Suppressor macrophage treated with lipopolysaccharide for 4 hours (primary cell): ENCODE results near the gene CRIM1.

Source experiments
- DNase-seq: peaks from one replicate; pipeline ENCODE4 v3.0.0-alpha.2; 2020

Gene CRIM1

DNA sequence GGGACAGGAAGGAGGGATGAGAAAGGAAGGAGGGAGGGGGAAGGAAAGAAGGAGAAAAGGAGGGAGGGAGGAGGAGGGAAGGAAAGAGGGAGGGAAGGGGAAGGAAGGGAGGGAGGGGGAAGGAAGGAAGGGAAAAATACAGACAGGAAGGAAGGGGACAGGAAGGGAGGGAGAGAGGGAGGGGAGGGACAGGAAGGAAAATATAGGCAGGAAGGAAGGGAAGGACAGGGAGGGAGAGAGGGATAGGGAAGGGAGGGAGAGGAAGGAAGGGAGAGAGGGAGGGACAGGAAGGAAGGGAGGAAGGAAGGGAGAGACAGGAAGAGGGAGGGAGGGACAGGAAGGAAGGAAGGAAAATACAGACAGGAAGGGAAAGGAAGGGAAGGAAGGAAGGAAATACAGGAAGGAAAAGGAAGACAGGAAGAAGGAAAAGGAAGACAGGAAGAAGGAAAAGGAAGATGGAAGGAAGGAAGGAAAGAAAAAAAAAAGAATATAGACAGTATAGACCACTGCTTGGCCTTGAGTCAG, 178.8 kb downstream of the CRIM1 start:
- DNase-seq, result no peak

DNA sequence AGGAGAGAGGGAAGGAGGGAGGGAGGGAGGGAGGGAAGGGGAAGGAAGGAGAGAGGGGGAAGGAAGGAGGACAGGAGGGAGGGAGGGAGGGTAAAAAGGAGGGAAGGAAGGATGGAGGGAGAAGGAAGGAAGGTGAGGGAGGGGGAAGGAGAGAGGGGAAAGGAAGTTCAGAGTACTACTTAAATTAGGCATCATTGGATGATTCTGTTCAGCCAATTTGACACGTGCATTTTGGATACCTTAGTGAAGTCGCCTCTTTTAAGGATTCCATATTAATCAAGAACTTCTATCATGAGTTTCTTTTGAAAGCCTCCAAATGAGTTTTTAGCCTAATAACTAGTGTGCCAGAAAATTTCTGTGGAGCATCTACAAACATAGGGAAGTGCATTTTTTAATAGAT, 179.5 kb downstream of the CRIM1 start:
- no peak for DNase-seq

- DNase-seq, result no peak
These were observed 181.2 kb downstream of the CRIM1 start for GRCh38 chr2:36536776-36537175.

DNA sequence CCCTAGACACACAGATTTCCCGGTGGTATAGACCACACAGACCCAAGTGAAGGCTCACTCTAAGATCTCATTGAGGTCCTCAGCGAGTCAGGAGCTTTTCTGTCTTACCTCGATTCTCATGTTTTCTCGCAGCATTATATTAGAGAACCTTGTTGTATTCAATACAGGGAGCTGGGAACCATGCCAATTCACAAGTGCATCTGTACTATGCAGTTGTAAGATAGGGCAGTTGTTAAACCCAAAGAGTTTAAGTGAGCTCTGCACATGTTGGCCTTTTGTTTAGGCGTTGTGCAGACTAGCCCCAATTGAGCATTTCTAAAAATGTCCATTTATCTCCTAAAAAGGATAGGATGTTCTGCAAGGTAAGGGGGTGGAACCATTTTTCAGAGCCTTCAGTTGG, 182.8 kb downstream of the CRIM1 start:
- DNase-seq, result no peak

DNA sequence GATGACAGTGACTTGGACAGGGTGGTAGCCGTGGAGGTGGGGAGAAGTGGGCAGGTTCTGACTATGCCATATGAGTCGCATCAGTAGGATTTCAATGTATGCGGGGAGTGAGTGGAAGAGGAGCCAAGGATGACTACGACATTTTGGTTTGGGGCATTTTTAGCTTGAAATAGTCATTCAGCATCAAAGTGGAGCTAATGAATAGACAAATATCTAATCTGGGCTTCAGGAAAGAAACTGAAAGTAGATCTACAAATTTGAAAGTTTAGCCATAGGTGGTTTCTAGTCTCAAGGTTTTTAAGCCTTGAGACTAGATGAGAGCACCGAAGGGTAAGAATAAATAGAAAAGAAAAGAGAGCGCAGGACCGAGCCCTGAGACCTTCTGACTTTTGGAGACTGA, 184.1 kb downstream of the CRIM1 start:
- no peak for DNase-seq

DNA sequence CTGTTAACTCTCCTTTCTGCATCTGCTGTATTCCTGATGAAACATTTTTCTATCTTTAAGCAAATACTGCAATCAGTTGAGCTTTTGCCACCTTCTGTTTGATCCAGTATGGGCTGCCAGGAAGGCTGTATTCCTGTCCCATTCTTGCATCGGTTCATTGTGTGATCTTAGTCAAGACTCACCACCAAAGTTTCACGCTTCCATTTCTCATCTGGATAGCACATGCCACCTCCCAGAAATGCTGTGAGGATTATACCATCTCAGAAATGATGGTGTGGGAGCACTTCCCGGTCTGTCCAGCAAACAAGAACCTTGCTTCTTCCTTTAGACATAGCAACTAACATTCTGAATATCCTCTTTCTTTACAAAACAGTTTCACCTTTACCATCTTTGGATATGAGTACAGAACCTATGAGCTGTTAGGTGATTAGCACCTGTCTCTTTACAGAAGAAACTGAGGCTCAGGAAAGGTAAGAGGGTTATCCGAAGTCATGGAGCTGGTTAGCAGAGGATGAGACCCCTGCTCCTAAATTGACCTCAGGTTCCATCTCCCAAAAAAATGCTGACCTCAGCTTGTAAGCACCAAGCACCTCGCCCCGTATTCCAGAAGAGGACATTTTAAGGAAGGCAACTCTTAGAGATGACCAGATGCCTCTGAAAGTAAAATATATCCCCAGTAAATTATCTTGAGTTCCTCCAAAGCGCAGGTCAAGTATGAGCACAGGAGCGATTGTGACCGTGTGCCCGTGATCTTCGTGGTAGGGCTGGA, 185.6 kb downstream of the CRIM1 start:
- DNase-seq, result no peak

DNA sequence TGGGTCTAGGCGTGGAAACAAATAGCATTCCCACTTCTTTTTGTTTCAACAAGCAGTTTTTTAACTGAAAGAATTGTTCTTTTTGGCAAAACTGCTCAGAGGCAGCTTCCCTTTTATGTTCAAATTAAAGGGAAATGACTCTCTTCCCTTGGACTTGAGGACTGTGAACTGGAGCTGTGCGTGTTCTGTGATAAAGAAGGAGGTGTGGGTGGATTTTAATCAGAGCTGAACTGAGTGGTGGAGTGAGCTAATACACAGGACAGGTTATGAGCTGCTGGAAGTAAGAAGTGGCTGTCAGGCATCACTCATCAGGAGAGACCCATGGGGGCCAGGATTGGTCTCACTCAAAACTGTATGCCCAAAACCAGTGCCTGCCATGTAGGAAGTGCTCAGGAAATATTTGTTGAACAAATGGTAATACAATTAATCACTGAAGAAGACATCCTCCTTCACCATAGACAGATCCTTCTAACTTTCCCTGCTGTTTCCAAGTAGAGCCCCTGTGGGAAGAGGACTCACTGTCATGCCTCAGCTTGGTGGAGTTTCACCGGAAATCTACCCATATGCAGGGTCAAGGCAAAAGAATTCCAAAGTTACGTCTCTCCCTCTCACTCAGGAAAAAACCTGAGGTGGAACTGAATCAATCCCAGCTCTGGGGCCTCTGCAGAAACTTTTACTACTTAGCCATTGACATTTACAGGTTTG, 186.5 kb downstream of the CRIM1 start:
- peak; percentile 17 for DNase-seq

- DNase-seq, result no peak
These were observed 189.2 kb downstream of the CRIM1 start for GRCh38 chr2:36544638-36545338.

DNA sequence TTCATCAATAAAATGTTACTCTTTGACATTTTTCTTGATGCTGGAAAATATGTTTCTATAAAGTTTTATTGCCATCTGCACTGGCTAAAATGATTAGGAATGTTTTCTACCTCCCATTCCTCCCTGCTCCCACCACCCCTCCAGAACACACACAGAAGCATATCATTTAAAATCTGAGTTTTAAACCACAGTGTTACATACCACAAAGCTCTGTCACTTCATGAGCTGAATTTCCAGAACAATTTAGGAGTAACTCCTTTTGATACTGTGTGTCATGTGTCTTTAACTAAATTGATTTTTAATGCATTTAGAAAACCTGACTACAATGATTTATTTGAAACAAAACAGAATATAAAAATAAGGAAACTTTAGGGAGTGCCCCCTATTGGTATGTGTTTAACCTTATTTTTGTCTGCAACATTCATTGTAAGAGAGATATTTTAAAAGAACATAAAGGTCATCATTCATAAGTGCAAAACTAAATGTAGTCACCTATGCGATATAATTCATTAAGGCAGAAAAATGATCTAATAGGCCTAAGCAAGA, 190.4 kb downstream of the CRIM1 start:
- no peak for DNase-seq

GRCh38 chr2:36547906-36548305, 192.3 kb downstream of the CRIM1 start:
- DNase-seq, result no peak

- no peak for DNase-seq
These were observed 193.6 kb downstream of the CRIM1 start for GRCh38 chr2:36549165-36549574.

- no peak for DNase-seq
These were observed 194.4 kb downstream of the CRIM1 start for GRCh38 chr2:36550006-36550405.

GRCh38 chr2:36553683-36554082, 198.1 kb downstream of the CRIM1 start:
- peak; percentile 83 for DNase-seq

GRCh38 chr2:36554531-36554930, 199.0 kb downstream of the CRIM1 start:
- peak; percentile 38 for DNase-seq

DNA sequence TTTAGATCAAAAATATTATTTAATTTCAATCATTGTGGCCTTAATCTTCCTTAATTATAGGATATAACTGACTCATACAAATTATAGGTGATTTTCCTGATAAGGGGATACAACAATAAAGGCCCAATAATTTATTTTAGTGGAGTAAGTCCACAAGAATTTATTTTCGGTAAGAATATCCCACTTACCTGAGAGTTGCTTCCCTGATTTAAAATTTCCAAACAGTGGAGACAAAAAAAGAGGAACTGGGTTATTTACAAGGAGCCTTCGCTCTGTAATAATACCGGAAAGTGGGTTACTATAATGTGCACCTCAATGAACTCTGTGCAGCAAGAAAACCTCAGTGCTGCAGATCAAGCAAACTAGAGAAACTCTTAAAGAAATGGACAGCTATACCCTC, 200.2 kb downstream of the CRIM1 start:
- DNase-seq, result no peak

GRCh38 chr2:36556842-36557241, 201.3 kb downstream of the CRIM1 start:
- no peak for DNase-seq

- no peak for DNase-seq
These were observed 203.8 kb downstream of the CRIM1 start for GRCh38 chr2:36559221-36559942.

DNA sequence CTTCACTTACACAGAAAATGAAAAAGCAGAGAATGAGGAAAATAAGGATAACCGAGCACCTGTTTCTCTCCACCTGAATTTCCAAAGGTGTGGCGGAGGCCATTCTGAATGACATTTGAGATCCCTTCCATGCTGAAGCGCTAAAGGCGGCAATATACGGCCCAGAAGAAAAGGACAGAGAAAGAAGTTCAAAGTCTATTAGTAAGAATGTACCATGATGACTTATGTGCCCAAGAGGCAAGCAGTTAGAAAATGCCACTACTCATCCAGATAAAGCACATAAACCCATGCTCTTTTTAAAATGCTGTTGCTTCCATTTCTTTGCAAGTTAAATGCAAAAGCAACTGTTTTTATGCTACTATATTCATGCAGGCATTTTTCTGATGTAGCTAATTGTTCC, 205.1 kb downstream of the CRIM1 start:
- DNase-seq, result no peak

DNA sequence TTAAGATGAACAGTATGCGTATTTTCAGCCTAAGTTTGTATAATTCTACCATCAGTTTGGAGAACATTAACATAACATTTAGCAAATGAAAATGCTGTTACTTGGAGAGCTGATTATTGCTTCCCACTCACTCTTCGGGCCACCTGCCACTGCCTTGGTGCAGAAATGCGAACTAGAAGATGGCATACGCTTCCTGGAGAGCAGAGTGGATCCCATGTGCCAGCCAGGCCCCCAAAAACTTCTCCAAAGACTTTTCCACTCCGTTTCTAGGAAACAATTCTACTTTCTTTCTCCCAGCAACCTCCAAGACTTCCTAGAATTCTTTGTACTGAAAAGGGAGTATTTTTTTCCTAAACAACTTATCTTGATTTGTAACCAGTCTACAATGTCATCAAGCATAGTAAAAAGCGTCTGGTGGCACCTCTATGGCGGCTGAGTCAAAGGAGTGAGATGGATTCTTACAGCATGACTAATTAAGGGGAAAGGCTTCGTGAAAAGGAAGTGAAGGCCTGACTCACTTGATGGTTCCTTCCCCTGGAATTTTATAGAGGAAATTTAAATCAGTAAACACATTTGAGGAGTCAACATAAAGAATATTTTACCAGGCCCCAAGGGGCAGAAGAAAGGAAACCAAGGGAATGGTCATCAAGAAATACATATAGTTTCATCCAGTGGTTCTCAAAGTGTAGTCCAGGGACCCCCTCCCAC, 205.8 kb downstream of the CRIM1 start:
- peak; percentile 79 for DNase-seq

DNA sequence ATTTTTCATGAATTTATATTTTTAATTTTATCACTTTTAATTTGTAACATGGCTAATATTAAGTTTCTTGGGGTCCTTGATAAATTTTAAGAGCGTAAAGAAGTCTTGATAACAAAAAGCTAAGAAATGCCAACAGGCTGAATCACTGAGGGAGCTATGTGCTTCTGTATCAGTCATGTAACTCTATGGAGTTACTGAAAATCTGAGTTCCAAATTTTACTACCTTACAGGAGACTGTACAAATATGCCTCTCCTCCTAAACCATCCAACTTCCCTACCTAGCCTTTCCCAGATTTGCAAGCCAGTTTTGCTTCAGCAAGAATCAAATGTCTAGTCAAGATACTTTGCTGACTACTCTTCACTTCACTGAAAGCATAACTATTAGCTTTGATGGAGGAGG, 206.7 kb downstream of the CRIM1 start:
- no peak for DNase-seq

DNA sequence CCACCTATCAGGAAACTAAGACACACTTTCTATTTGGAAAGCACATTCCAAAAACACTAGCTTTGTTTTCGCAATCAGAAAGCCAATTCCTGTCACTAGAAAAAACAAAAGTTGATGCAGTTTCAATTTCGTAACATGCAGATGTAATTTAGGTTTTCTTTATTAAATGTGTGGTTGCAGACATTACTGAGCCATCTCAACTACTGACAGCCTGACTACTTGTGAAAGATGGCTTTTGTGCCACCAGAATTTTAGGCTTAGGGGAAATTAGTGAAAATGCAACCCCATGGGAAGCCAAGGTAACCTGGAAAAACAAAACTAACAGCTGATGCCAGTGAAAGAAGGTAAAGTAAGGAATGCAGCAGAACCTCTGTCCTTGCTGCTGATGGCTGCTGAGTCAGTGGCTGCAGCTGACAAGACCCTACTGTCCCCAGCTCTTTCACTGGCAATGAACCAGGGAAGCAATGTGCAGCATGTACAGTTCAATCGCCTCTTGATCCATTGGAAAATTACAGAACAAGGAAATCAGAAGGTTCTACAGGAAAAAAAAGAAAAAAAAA, 207.5 kb downstream of the CRIM1 start:
- peak; percentile 72 for DNase-seq
